Hepatocyte (in vitro differentiated cells): ENCODE data around the gene ALDOC. TPM values are rescaled to one million over a fixed set of nuclear protein-coding genes. Genes with fewer than 3 reads are reported as not detected.

Experiments
- DNase-seq: peaks from one replicate; pipeline ENCODE4 v3.0.0-alpha.2; 2016; ENCODE audit warnings: low spot score
- H2AFZ ChIP-seq: fragments of 200-600 bp; sonication (generic); 2 replicates; pipeline ENCODE4 v1.6.0; 2016; ENCODE audit warnings: antibody characterized with exemption, mild to moderate bottlenecking
- H3K27ac ChIP-seq: fragments of 200-600 bp; sonication (generic); 2 replicates; pipeline ENCODE4 v1.5.1; 2016; ENCODE audit warnings: mild to moderate bottlenecking
- H3K27me3 ChIP-seq: fragments of 200-600 bp; sonication (generic); 2 replicates; pipeline ENCODE4 v1.6.1; 2016
- H3K36me3 ChIP-seq: fragments of 200-600 bp; sonication (generic); replicated peaks from 2 replicates; pipeline ENCODE4 v1.5.1; 2016; ENCODE audit warnings: low read depth; ENCODE audit not compliant: insufficient read depth
- H3K4me1 ChIP-seq: fragments of 200-600 bp; sonication (generic); 2 replicates; pipeline ENCODE4 v1.5.1; 2016; ENCODE audit warnings: mild to moderate bottlenecking, moderate library complexity; ENCODE audit not compliant: insufficient read depth
- H3K4me2 ChIP-seq: fragments of 200-600 bp; sonication (generic); 2 replicates; pipeline ENCODE4 v1.6.0; 2016
- H3K4me3 ChIP-seq: fragments of 200-600 bp; sonication (generic); 2 replicates; pipeline ENCODE4 v1.5.1; 2016; ENCODE audit warnings: mild to moderate bottlenecking
- H3K79me2 ChIP-seq: fragments of 200-600 bp; sonication (generic); 2 replicates; pipeline ENCODE4 v1.6.0; 2017; ENCODE audit warnings: mild to moderate bottlenecking
- H3K9me2 ChIP-seq: fragments of 200-600 bp; sonication (generic); replicated peaks from 2 replicates; pipeline ENCODE4 v1.6.0; 2017; ENCODE audit warnings: mild to moderate bottlenecking; ENCODE audit not compliant: insufficient read depth
- H3K9me3 ChIP-seq: fragments of 200-600 bp; sonication (generic); 2 replicates; pipeline ENCODE4 v1.5.1; 2016; ENCODE audit warnings: low read depth, mild to moderate bottlenecking
- H4K20me1 ChIP-seq: fragments of 200-600 bp; sonication (generic); 2 replicates; pipeline ENCODE4 v1.6.0; 2016; ENCODE audit warnings: mild to moderate bottlenecking; ENCODE audit not compliant: insufficient read depth, poor library complexity, severe bottlenecking
- CTCF ChIP-seq: fragments of 200-600 bp; sonication (generic); IDR thresholded peaks from 2 replicates; pipeline ENCODE4 v1.5.1; 2016; ENCODE audit warnings: antibody characterized with exemption, mild to moderate bottlenecking; ENCODE audit not compliant: poor library complexity
- EZH2 ChIP-seq: fragments of 200-600 bp; sonication (generic); IDR thresholded peaks from 2 replicates; pipeline ENCODE4 v1.6.1; 2016; ENCODE audit warnings: antibody characterized with exemption, mild to moderate bottlenecking, borderline replicate concordance
- EZH2phosphoT487 ChIP-seq: fragments of 200-600 bp; sonication (generic); IDR thresholded peaks from one replicate; pipeline ENCODE4 v1.6.1; 2018; ENCODE audit warnings: antibody characterized with exemption, mild to moderate bottlenecking, low read depth, moderate library complexity; ENCODE audit not compliant: unreplicated experiment, severe bottlenecking
- WGBS: methylation state at CpG from one replicate; pipeline ENCODE4 v1.1.6; 2016; ENCODE audit warnings: low lambda C conversion rate; ENCODE audit errors: missing lambda C conversion rate; 5-methylcytosine and 5-hydroxymethylcytosine counted together
- polyA plus RNA-seq: library from polyadenylated mRNA; unstranded; fragments of >200 nt; fragmentation: Nextera tagmentation; extraction: Ambion mirVana; gene quantifications from 2 replicates; pipeline ENCODE4 v1.2.1, GENCODE V29; 2016
- total RNA-seq: library from RNA; depleted of rRNA; stranded (reverse); fragments of >200 nt; gene quantifications from 2 replicates; pipeline ENCODE4 v1.2.3, GENCODE V29; 2014

ALDOC gene
- total and polyA plus RNA-seq, 2 experiments from 2014 or later: 14.9 to 31.8 TPM

GRCh38 chr17:28592260-28592659 is 15.6 kb upstream of the ALDOC start:
- Histone ChIP-seq H3K9me2 (no peaks in the 10 kb centered on the region), H3K27ac (no peak overlapping the region), H3K4me3 (no peak overlapping the region), H3K9me3 (no peaks in the 10 kb centered on the region), H3K4me1 (no peaks in the 10 kb centered on the region), H4K20me1 (no peaks in the 10 kb centered on the region), H3K79me2 (peaks cover 21% of the 10 kb centered on the region), H3K27me3 (no peaks in the 10 kb centered on the region), H3K4me2 (no peak overlapping the region), H3K36me3 (no peaks in the 10 kb centered on the region), H2AFZ (no peak overlapping the region)
- DNase-seq: no peak
- WGBS: 97% methylated on average over 4 of the region's 4 CpGs
- TF ChIP-seq CTCF: no peak
- TF ChIP-seq EZH2phosphoT487: no peak
- TF ChIP-seq EZH2: no peak

- WGBS: 86% methylated on average over 3 of the region's 3 CpGs
- no peak overlapping the region for H2AFZ ChIP-seq
- H3K4me2 ChIP-seq: no peak overlapping the region
- no peak for DNase-seq
- no peaks in the 10 kb centered on the region for H3K27me3 ChIP-seq
- no peaks in the 10 kb centered on the region for H3K36me3 ChIP-seq
- TF ChIP-seq EZH2phosphoT487 (no peak), EZH2 (no peak), CTCF (no peak)
- no peaks in the 10 kb centered on the region for H3K4me1 ChIP-seq
- H3K9me3 ChIP-seq: no peaks in the 10 kb centered on the region
- no peak overlapping the region for H3K27ac ChIP-seq
- H3K4me3 ChIP-seq: no peak overlapping the region
- H4K20me1 ChIP-seq: no peaks in the 10 kb centered on the region
- no peaks in the 10 kb centered on the region for H3K9me2 ChIP-seq
- H3K79me2 ChIP-seq: no peaks in the 10 kb centered on the region
Measured at GRCh38 chr17:28585851-28586250, 9.2 kb upstream of the ALDOC start.

GRCh38 chr17:28584434-28584833 is 7.7 kb upstream of the ALDOC start:
- Histone ChIP-seq H4K20me1 (no peaks in the 10 kb centered on the region), H3K9me2 (no peaks in the 10 kb centered on the region), H3K4me2 (no peak overlapping the region), H3K27me3 (no peaks in the 10 kb centered on the region), H3K4me3 (no peak overlapping the region), H3K36me3 (no peaks in the 10 kb centered on the region), H3K79me2 (no peaks in the 10 kb centered on the region), H3K27ac (no peak overlapping the region), H2AFZ (no peak overlapping the region), H3K4me1 (no peaks in the 10 kb centered on the region), H3K9me3 (no peaks in the 10 kb centered on the region)
- WGBS: 97% methylated on average over 3 of the region's 3 CpGs
- no peak for TF ChIP-seq EZH2
- TF ChIP-seq EZH2phosphoT487: no peak
- no peak for TF ChIP-seq CTCF
- no peak for DNase-seq

GRCh38 chr17:28582513-28582912 is 5.8 kb upstream of the ALDOC start:
- Histone ChIP-seq H3K9me3 (no peaks in the 10 kb centered on the region), H3K4me3 (no peak overlapping the region), H3K4me2 (no peak overlapping the region), H3K27ac (no peak overlapping the region), H3K4me1 (no peaks in the 10 kb centered on the region), H3K27me3 (no peaks in the 10 kb centered on the region), H3K79me2 (no peaks in the 10 kb centered on the region), H4K20me1 (no peaks in the 10 kb centered on the region), H2AFZ (no peak overlapping the region), H3K9me2 (no peaks in the 10 kb centered on the region), H3K36me3 (no peaks in the 10 kb centered on the region)
- no peak for DNase-seq
- WGBS: 99% methylated on average over 2 of the region's 2 CpGs
- TF ChIP-seq EZH2: no peak
- no peak for TF ChIP-seq CTCF
- no peak for TF ChIP-seq EZH2phosphoT487
